Kidney (tissue), 14 donors: ENCODE results near the gene CCDC57. TPM values are rescaled to one million over a fixed set of nuclear protein-coding genes. Genes with fewer than 3 reads are reported as not detected.

Source experiments
- DNase-seq, 5 donors: peaks; one replicate each; pipeline ENCODE4 v3.0.0-alpha.2; 2013 to 2020
- FAIRE-seq: peaks from 2 replicates; lab custom pipeline; 2012; peaks lifted over from hg19 to GRCh38; lab: Jason Lieb, UNC
- H3K27ac ChIP-seq, 2 donors: one replicate each; pipeline ENCODE4 v1.7.0; 2013; ENCODE audit warnings: low read depth in 2 of 2, low read length in 2 of 2, inconsistent platforms in 1 of 2
- H3K27me3 ChIP-seq: one replicate; pipeline ENCODE4 v1.7.1; 2013; ENCODE audit warnings: low read length, inconsistent platforms; ENCODE audit not compliant: control insufficient read depth, insufficient read depth
- H3K36me3 ChIP-seq, 3 donors: one replicate each; pipeline versions ENCODE4 v1.7.0 to v1.7.1; 2013; ENCODE audit warnings: low read length in 3 of 3, control low read depth in 1 of 3, inconsistent platforms in 1 of 3; ENCODE audit not compliant: insufficient read depth in 3 of 3, control insufficient read depth in 2 of 3
- H3K4me1 ChIP-seq, 3 donors: one replicate each; pipeline versions ENCODE4 v1.7.0 to v1.7.1; 2013; ENCODE audit warnings: low read length in 3 of 3, inconsistent platforms in 1 of 3, low read depth in 1 of 3; ENCODE audit not compliant: control insufficient read depth in 2 of 3, insufficient read depth in 2 of 3
- H3K4me3 ChIP-seq, 3 donors: one replicate each; pipeline versions ENCODE4 v1.7.0 to v1.8.1; 2013; ENCODE audit warnings: low read length in 3 of 3, control low read depth in 1 of 3, inconsistent platforms in 1 of 3
- H3K9ac ChIP-seq, 3 donors: one replicate each; pipeline versions ENCODE4 v1.7.0 to v1.7.1; 2013; ENCODE audit warnings: low read length in 3 of 3, control low read depth in 1 of 3, inconsistent platforms in 1 of 3
- H3K9me3 ChIP-seq, 3 donors: one replicate each; pipeline versions ENCODE4 v1.7.0 to v1.7.1; 2013; ENCODE audit warnings: low read length in 3 of 3, control low read depth in 1 of 3, inconsistent platforms in 1 of 3; ENCODE audit not compliant: control insufficient read depth in 2 of 3, insufficient read depth in 1 of 3
- CTCF ChIP-seq: IDR thresholded peaks from 3 replicates; pipeline ENCODE4 v1.5.1; 2012; ENCODE audit warnings: mild to moderate bottlenecking, moderate library complexity, borderline replicate concordance; ENCODE audit not compliant: insufficient read depth; ENCODE audit errors: extremely low read depth
- intact Hi-C: fragments of 100-400 bp; cut with DNase I; formaldehyde crosslinking; loops from one replicate; pipeline ENCODE4 v1.11.1; 2022
- polyA plus RNA-seq: library from polyadenylated mRNA; stranded (reverse); fragments of 350-450 nt; fragmentation: Illumina TruSeq; extraction: RNeasy Lipid Tissue Mini Kit (QIAGEN cat#74804); gene quantifications from one replicate; pipeline ENCODE4 v1.2.3, GENCODE V29; 2014; ENCODE audit warnings: low read depth, low replicate concordance; ENCODE audit not compliant: insufficient read depth
- total RNA-seq: library from RNA; stranded (reverse); fragmentation: NEBNext Ultra II Directional; extraction: Animal tissue kit (Norgen Biotek cat#: 25700); gene quantifications from one replicate; pipeline ENCODE4 v1.2.1, GENCODE V29; 2021
- donor health status: control.
- donor health status: control.
- donor health status: control.
- donor health status: control.
- donor health status: control.
- donor health status: DM: yes; HTN: yes; CAD: no.
- donor health status: Normal renal cell carcinoma (clear cell type).

CCDC57 gene
- total and polyA plus RNA-seq, 2 donors from 2014 or later = 46.7 to 79.4 TPM

DNA sequence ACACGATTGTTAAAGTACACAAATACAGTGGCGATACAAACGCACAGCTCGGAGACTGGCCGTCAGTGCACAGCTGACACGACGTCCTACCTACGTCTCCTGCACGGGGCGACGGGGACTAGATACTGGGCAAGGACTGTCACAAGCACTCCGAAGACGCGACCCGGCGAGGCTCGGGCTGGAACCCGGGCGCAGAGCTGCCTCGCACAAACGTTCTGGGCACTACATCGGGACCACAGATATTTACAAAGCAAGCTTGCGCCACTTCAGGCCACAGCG is 30.0 kb upstream of the CCDC57 start:
- H3K9ac ChIP-seq = peak overlapping the region in 1 of 3 donors; percentile 29
- H3K4me3 ChIP-seq = no peak overlapping the region
- no peak for FAIRE-seq
- H3K9me3 ChIP-seq = no peaks in the 10 kb centered on the region
- no peak for TF ChIP-seq CTCF
- intact Hi-C loops = no loop called here
- H3K4me1 ChIP-seq = peaks cover 0 to 62% (median 34%) of the 10 kb centered on the region in 3 donors
- no peaks in the 10 kb centered on the region for H3K27me3 ChIP-seq
- DNase-seq = peak in 1 of 5 donors; percentile 73
- H3K36me3 ChIP-seq = peaks cover 4 to 50% (median 37%) of the 10 kb centered on the region in 3 donors
- peak overlapping the region in 1 of 2 donors; percentile 38 for H3K27ac ChIP-seq

- peak overlapping the region; percentile 74 to 89 for H3K27ac ChIP-seq
- FAIRE-seq (no peak), DNase-seq (peak in 4 of 5 donors; percentile 37 to 85 (median 64))
- no peak for TF ChIP-seq CTCF
- H3K36me3 ChIP-seq = peaks cover 4 to 44% (median 33%) of the 10 kb centered on the region in 3 donors
- H3K9me3 ChIP-seq = no peaks in the 10 kb centered on the region
- no peaks in the 10 kb centered on the region for H3K27me3 ChIP-seq
- intact Hi-C loops = no loop called here
- peak overlapping the region in 1 of 3 donors; percentile 33 for H3K9ac ChIP-seq
- no peak overlapping the region for H3K4me3 ChIP-seq
- H3K4me1 ChIP-seq = peaks cover 0 to 61% (median 34%) of the 10 kb centered on the region in 3 donors
Observed at GRCh38 chr17:82241926-82242697, 29.5 kb upstream of the CCDC57 start.

DNA sequence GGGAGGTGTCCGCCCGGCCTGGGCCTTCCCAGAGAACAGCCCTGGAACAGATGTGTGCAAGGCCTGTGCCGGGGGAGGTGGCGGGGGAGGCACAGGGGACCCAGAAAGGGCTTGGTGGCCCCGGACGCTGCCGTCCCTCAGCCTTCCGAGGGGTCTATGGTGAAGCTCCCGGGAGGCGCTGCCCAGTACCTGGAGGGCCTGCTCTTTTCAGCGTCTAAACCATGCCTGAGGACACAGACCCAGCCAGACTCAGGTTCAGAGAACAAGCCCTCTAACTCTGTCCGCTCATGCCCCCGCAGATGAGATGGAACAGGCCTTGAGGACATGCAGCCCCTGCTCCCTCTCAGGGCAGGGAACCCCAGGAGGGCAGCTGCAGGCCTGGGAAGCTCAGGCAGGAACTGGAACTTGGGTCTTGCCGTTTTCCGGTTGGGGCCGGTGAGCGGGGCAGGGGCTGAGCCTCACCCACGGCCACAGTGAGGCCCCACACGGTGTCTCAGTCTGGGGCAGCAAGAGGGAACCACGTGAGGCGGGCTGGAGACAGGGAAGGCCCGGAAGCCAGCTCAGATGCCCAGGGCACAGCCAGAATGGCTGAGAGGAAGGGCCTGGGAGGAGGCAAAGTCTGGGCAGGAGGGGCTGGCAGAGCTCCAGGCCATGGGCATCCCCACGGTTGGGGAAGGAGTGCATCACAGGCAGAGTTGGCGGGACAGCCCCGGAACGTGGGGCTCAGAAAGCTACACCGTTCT is 28.7 kb upstream of the CCDC57 start:
- H3K4me1 ChIP-seq = peaks cover 0 to 58% (median 35%) of the 10 kb centered on the region in 3 donors
- H3K9ac ChIP-seq = peak overlapping the region in 1 of 3 donors; percentile 46
- FAIRE-seq (no peak), DNase-seq (peak in 3 of 5 donors; percentile 53 to 95 (median 54))
- H3K4me3 ChIP-seq = no peak overlapping the region
- peak overlapping the region; percentile 74 to 89 for H3K27ac ChIP-seq
- no peak for TF ChIP-seq CTCF
- peaks cover 4 to 37% (median 32%) of the 10 kb centered on the region in 3 donors for H3K36me3 ChIP-seq
- intact Hi-C loops = no loop called here
- no peaks in the 10 kb centered on the region for H3K9me3 ChIP-seq
- no peaks in the 10 kb centered on the region for H3K27me3 ChIP-seq
